GM10266 (cell line): ENCODE measurements around the gene ATP6V0A1.
"Not testable (repeated sequence)": the region's sequence is repeated elsewhere in the genome, so short reads cannot be mapped to it uniquely, and the experiment has no call there.

Experiments
- DNase-seq: peaks from one replicate; pipeline ENCODE4 v3.0.0; 2012; ENCODE audit errors: extremely low spot score
- TF ChIP-seq, protein P1 (sequence below): IDR thresholded peaks from 2 replicates; pipeline ENCODE4 v1.5.1; 2012; ENCODE audit warnings: mild to moderate bottlenecking, low read depth; ENCODE audit not compliant: control insufficient read depth, insufficient read depth; ENCODE audit errors: missing control alignments

Gene ATP6V0A1

DNA sequence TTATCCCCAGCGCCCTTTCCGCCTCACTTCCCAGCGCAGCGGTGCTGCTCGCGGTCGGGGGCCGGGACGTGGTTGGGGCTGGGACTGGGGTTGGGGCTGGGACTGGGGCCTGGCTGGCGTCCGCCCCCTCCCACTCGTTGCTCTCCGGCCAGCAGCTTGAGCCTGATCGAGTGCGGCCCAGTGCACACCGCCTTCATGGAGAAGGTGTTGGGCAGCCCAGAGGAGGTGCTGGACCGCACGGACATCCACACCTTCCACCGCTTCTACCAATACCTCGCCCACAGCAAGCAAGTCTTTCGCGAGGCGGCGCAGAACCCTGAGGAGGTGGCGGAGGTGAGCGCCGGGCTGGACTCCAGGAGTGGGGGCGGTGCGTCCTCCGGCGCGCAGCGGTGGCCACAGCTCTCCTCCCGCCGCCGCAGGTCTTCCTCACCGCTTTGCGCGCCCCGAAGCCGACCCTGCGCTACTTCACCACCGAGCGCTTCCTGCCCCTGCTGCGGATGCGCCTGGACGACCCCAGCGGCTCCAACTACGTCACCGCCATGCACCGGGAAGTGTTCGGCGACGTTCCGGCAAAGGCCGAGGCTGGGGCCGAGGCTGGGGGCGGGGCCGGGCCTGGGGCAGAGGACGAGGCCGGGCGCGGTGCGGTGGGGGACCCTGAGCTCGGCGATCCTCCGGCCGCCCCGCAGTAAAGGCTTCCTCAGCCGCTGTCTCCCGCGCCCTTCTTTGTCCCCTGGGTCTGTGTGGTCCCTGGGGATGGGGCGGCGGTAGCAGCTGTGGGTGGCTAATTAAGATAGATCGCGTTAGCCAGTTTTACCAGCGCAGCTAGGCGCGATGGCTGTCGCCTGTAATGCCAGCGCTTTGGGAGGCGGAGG, 95.8 kb downstream of the ATP6V0A1 start:
- TF ChIP-seq, protein P1, sequence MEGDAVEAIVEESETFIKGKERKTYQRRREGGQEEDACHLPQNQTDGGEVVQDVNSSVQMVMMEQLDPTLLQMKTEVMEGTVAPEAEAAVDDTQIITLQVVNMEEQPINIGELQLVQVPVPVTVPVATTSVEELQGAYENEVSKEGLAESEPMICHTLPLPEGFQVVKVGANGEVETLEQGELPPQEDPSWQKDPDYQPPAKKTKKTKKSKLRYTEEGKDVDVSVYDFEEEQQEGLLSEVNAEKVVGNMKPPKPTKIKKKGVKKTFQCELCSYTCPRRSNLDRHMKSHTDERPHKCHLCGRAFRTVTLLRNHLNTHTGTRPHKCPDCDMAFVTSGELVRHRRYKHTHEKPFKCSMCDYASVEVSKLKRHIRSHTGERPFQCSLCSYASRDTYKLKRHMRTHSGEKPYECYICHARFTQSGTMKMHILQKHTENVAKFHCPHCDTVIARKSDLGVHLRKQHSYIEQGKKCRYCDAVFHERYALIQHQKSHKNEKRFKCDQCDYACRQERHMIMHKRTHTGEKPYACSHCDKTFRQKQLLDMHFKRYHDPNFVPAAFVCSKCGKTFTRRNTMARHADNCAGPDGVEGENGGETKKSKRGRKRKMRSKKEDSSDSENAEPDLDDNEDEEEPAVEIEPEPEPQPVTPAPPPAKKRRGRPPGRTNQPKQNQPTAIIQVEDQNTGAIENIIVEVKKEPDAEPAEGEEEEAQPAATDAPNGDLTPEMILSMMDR = no peak
- DNase-seq = peak; percentile 92

DNA sequence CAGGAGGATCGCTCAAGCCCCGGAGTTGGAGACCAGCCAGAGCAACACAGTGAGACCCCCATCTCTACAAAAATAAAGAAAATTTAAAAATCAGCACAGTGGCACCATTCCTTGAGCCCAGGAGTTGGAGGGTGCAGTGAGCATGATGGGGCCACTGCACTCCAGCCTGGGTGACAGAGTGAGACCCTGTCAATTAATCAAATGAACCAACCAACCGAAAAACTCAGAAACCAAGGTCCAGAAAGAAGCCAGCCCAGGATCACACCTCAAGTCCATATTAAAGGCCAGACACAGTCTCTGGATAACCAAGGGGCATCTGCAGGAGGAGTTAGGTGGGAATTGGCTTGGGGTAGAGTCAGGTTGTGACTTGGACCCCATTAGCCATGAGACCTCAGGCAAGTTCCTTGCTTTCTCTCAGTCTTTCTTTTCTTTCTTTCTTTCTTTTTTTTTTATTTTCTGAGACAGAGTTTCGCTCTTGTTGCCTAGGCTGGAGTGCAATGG, 96.5 kb downstream of the ATP6V0A1 start:
- no peak for DNase-seq
- TF ChIP-seq, protein P1 = no peak

DNA sequence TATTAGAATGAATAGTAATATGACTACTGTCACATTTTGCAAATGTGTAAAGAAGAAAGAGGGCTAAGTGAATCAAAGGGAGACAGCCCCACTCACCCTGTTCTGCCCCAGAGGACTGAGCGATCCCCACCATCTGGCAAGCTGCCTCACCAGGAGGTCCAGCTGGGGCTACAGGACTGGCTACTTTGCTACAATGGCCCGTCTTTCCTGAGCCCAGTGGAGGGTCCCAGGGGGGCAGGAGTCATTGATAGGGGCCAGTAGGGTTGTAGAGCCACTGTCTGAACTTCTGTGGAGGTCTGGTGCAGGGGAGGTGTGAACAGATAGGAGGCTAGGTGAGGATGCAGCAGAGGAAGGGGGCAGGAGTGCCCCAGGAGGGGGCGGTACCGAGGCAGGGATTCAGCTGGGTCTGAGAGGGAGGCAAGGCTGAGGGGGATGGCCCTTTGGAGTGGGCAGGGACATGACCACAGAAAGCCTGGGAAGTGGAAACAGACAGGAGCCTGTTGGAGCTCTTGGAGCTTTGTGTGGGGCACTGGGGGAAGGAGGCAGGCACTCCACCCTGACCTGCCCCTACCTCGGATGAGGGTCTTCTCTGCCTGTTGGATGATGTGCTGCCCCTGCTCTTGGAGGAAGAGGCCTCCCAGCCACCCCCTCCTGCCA, 97.4 kb downstream of the ATP6V0A1 start:
- not testable (repeated sequence) for DNase-seq

DNA sequence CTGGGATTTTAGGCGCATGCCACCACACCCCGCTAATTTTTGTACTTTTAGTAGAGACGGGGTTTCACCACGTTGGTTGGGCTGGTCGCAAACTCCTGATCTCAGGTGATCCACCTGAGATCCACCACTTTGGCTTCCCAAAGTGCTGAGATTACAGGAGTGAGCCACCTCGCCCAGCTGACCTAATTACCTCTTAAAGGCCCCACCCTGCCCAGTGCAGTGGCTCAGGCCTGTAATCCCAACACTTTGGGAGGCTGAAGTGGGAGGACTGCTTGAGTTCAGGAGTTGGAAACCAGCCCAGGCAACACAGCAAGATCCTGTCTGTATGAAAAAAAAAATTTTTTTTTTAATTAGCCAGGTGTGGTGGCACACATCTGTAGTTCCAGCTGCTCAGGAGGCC, 100.4 kb downstream of the ATP6V0A1 start:
- TF ChIP-seq, protein P1 = no peak
- no peak for DNase-seq

DNA sequence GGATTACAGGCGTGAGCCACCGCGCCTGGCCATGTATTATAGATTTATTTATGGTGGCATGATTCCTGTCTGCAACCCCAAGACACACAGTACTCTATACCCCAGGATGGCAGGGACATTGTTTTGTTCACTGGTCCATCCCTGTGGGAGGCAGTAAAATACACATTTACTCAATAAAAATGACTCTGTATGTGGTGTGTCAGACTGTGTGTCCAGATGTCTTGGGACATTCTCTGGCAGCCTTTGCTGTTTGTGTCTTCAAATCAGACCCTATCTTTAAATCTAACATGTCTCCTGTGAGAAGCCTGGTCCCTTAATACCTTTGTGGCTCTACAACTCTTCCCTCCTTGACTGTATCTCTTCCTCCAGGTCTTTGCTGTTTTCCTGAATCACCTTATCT, 101.6 kb downstream of the ATP6V0A1 start:
- TF ChIP-seq, protein P1 = no peak

DNA sequence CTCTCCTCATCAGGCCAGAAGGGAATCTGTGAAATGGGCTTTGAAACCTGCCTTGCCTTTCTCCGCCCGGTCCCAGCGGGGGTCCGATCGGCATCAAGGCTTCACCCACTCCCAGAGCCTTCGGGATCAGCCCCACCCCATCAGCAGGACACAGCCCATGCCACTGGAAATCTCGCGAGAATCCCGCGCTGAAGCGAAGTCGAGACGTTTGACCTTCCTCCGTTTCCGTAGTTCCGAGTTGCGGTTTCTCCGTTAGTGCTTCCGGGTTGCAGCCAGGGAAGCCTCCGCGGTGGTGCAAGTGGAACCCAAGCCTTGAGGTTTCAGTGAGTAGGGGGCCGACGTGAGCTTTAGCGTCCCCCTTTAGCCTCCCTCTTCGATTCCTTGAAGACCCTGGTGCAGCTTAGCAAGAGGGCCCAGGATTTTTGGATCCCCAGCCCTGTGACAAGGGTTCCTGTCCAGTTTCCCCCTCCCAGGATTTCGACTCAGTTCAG, 103.3 kb downstream of the ATP6V0A1 start, which contains the start of gene COASY:
Gene COASY (plus strand): TSS at position 252 of the 491 bp plus-strand sequence. CDS start 475 bp downstream, outside the sequence.
- TF ChIP-seq, protein P1 = no peak
- peak; percentile 97 for DNase-seq

More for the DNA sequence above, 101.6 kb downstream of the ATP6V0A1 start:
- no peak for DNase-seq

DNA sequence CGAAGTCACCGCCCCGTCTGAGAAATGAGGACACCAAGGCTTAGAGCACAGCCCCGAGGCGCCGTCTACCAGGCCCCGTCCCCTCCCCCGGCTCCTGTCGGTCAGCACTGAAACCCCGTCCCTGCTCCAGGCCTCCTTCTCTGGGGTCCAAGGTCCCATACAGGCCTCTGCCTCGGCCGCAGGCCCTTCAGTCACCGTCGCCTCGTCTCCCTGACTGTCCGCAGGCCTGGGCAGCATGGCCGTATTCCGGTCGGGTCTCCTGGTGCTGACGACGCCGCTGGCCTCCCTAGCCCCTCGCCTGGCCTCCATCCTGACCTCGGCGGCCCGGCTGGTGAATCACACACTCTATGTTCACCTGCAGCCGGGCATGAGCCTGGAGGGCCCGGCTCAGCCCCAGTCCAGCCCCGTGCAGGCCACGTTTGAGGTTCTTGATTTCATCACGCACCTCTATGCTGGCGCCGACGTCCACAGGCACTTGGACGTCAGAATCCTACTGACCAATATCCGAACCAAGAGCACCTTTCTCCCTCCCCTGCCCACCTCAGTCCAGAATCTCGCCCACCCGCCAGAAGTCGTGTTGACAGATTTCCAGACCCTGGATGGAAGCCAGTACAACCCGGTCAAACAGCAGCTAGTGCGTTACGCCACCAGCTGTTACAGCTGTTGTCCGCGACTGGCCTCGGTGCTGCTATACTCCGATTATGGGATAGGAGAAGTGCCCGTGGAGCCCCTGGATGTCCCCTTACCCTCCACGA, 103.9 kb downstream of the ATP6V0A1 start:
- DNase-seq = no peak
- TF ChIP-seq, protein P1 = no peak
